ENCODE measurements around the gene COMP. TPM values are rescaled to one million over a fixed set of nuclear protein-coding genes. Genes with fewer than 3 reads are reported as not detected.

The COMP gene
- total RNA-seq, 1 donor from 2014 or later = 0.12 TPM

DNA sequence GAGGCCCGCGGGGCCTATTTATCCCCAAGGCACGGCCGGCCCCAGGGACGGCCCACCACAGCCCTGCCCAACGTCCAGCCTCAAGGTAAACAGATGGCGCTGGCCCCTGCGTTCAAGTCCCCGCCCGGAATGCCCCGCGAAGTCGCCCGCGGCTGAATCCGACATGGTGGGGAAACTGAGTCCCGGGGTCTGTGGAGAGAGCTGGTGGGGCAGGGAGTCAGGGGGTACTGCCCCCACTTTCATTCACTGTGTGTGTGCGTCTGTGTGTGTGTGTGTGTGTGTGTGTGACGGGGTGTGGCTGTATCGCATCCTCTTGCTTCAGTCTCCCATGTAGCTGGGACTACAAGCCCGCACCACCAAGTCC, 192 bp upstream of the COMP start:
- Mint-ChIP-seq H3K4me3 (no peak overlapping the region), H3K9me3 (no peaks in the 10 kb centered on the region), H3K27me3 (peaks cover 90% of the 10 kb centered on the region), H3K36me3 (no peaks in the 10 kb centered on the region), H3K4me1 (ENCODE audit: unreplicated experiment) (peaks cover 4% of the 10 kb centered on the region), H3K27ac (no peak overlapping the region)
- TF ChIP-seq CTCF (conservative IDR thresholded peaks at IDR 0.05) = no peak
- DNase-seq (ENCODE audit: extremely low spot score, unreplicated experiment) = peak; percentile 69

GRCh38 chr19:18789883-18790565, 1.1 kb downstream of the COMP start:
- peaks cover 90% of the 10 kb centered on the region for H3K27me3 Mint-ChIP-seq
- no peaks in the 10 kb centered on the region for H3K9me3 Mint-ChIP-seq
- H3K27ac Mint-ChIP-seq = peak overlapping the region; percentile 44
- H3K4me1 Mint-ChIP-seq (ENCODE audit: unreplicated experiment) = peaks cover 4% of the 10 kb centered on the region
- no peaks in the 10 kb centered on the region for H3K36me3 Mint-ChIP-seq
- TF ChIP-seq CTCF (conservative IDR thresholded peaks at IDR 0.05) = no peak
- peak overlapping the region; percentile 83 for H3K4me3 Mint-ChIP-seq
- DNase-seq (ENCODE audit: extremely low spot score, unreplicated experiment) = peak; percentile 70

DNA sequence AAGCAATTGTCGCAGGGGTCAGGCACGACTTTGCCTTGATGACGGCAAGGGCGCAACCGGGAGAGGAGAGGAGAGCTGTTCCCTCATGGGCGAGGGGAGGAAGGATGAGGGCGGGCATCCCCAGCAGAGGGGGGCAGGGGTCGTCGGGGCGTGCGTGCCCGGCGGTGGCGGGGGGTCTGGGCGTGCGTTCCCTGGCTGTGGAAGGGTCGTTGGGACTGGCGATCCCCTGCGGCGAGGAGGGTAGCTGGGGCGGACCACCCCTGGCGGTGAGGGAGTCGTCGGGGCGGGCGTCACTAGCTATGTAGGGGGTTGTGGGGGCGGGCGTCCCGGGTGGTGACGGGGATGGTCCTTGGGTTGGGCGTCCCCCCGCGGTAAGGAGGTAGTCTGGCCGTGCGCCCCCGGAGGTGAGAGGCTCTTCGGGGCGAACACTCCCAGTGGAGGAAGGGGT, 1.7 kb downstream of the COMP start:
- H3K4me3 Mint-ChIP-seq = peak overlapping the region; percentile 80
- no peaks in the 10 kb centered on the region for H3K9me3 Mint-ChIP-seq
- peak; percentile 69 for DNase-seq (ENCODE audit: extremely low spot score, unreplicated experiment)
- peaks cover 90% of the 10 kb centered on the region for H3K27me3 Mint-ChIP-seq
- TF ChIP-seq CTCF (conservative IDR thresholded peaks at IDR 0.05) = no peak
- H3K36me3 Mint-ChIP-seq = no peaks in the 10 kb centered on the region
- peaks cover 4% of the 10 kb centered on the region for H3K4me1 Mint-ChIP-seq (ENCODE audit: unreplicated experiment)
- H3K27ac Mint-ChIP-seq = no peak overlapping the region

GRCh38 chr19:18788529-18789421, 2.3 kb downstream of the COMP start:
- no peak for DNase-seq (ENCODE audit: extremely low spot score, unreplicated experiment)
- Mint-ChIP-seq H3K27me3 (peaks cover 92% of the 10 kb centered on the region), H3K36me3 (no peaks in the 10 kb centered on the region), H3K4me1 (ENCODE audit: unreplicated experiment) (peaks cover 4% of the 10 kb centered on the region), H3K9me3 (no peaks in the 10 kb centered on the region), H3K4me3 (peak overlapping the region; percentile 80), H3K27ac (no peak overlapping the region)
- TF ChIP-seq CTCF (conservative IDR thresholded peaks at IDR 0.05) = no peak

DNA sequence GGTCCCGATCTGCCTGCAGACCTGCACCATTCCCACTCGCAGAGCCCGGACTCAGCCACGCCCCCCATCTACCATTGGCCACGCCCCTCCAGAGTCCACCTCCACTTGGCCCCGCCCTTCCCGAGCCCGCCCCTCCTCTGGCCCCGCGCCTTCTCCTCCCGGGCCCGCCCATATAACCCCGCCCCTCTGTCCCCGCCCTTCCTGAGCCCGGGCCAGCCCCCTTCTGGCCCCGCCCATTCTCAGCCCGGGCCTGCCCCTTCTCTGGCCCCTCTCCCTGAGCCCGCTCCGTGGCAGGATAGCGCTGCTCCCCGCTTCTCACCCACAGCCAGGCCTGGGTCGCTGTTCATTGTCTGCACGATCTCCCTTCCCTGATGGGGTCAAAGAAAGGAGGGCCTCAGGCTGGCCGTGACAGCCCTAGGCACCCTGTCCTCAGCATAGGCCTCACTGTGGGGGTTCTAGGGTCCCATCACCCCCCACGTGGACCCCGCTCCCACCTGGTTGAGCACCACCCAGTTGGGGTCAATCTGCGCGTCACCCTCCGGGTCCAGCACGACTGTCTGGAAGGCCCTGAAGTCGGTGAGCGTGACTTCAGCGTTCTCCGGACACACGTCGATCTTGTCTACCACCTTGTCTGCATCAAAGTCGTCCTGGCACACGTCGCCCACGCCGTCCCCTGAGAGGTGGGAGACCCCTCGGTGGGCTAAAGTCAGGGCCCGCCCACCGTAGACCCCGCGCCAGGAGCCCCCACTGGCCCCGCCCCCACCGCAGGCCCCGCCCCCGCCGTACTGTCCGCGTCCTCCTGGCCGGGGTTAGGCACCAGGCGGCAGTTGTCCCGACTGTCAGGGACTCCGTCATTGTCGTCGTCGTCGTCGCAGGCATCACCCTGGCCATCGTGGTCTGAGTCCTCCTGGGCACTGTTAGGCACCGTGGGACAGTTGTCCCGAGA, 5.7 kb downstream of the COMP start:
- Mint-ChIP-seq H3K36me3 (no peaks in the 10 kb centered on the region), H3K9me3 (no peaks in the 10 kb centered on the region), H3K4me3 (peak overlapping the region; percentile 31), H3K4me1 (ENCODE audit: unreplicated experiment) (peaks cover 4% of the 10 kb centered on the region), H3K27ac (no peak overlapping the region), H3K27me3 (peaks cover 60% of the 10 kb centered on the region)
- no peak for TF ChIP-seq CTCF (conservative IDR thresholded peaks at IDR 0.05)
- DNase-seq (ENCODE audit: extremely low spot score, unreplicated experiment) = peak; percentile 84

Data from type B pancreatic cell (in vitro differentiated cells).